Osteocyte (in vitro differentiated cells): Measurements from ENCODE around the gene STARD3. TPM values are rescaled to one million over a fixed set of nuclear protein-coding genes. Genes with fewer than 3 reads are reported as not detected.
"Not testable (repeated sequence)": the region's sequence is repeated elsewhere in the genome, so short reads cannot be mapped to it uniquely, and the experiment has no call there.

Source experiments
- DNase-seq: peaks from one replicate; pipeline ENCODE4 v3.0.0; 2021; ENCODE audit warnings: mixed read lengths; ENCODE audit not compliant: unreplicated experiment; ENCODE audit errors: extremely low spot score
- H3K27ac Mint-ChIP-seq: one replicate; pipeline ENCODE4 v1.8.0; 2021; ENCODE audit warnings: mild to moderate bottlenecking, mixed read lengths; ENCODE audit not compliant: unreplicated experiment
- H3K27me3 Mint-ChIP-seq: one replicate; pipeline ENCODE4 v1.8.0; 2021; ENCODE audit warnings: mixed read lengths; ENCODE audit not compliant: unreplicated experiment
- H3K36me3 Mint-ChIP-seq: one replicate; pipeline ENCODE4 v1.8.0; 2021; ENCODE audit warnings: mixed read lengths; ENCODE audit not compliant: unreplicated experiment
- H3K4me1 Mint-ChIP-seq: one replicate; pipeline ENCODE4 v1.8.0; 2021; ENCODE audit warnings: mixed read lengths; ENCODE audit not compliant: unreplicated experiment
- H3K4me3 Mint-ChIP-seq: one replicate; pipeline ENCODE4 v1.8.0; 2021; ENCODE audit warnings: mild to moderate bottlenecking, moderate library complexity, mixed read lengths; ENCODE audit not compliant: unreplicated experiment
- H3K9me3 Mint-ChIP-seq: one replicate; pipeline ENCODE4 v1.8.0; 2021; ENCODE audit warnings: mixed read lengths; ENCODE audit not compliant: unreplicated experiment
- CTCF ChIP-seq: fragments of 200-600 bp; sonication (generic); IDR thresholded peaks from 2 replicates; pipeline ENCODE4 v1.5.0; 2021; ENCODE audit warnings: antibody characterized with exemption, mild to moderate bottlenecking, moderate library complexity
- total RNA-seq: library from RNA; stranded (reverse); gene quantifications from 2 replicates; pipeline ENCODE4 v1.2.1, GENCODE V29; 2021

Gene STARD3
- total RNA-seq, 1 donor from 2014 or later: 68.9 TPM

DNA sequence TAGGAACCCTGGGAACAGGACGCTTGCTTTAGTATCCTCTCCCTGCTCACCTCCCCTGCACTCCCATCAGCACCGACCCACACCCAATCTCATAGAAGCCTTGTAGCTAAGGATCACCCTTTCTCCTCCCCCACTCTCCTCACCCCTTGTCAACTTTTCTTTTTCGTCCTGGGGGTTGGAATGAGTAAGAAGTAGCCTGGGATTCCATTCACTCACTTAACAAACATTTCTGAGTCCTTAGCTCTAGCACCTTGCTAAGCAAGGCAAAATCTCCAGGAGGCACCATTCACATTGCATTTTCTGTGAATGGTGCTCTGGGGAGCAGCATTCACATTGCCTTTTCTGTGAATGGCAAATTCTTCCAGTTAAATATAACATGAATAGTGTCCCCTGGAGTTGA lies 52.0 kb downstream of the STARD3 start:
- Mint-ChIP-seq H3K27ac (no peak overlapping the region), H3K9me3 (no peaks in the 10 kb centered on the region), H3K4me3 (peak overlapping the region; percentile 97), H3K36me3 (peaks cover 5% of the 10 kb centered on the region), H3K27me3 (no peaks in the 10 kb centered on the region), H3K4me1 (peaks cover 21% of the 10 kb centered on the region)
- no peak for DNase-seq
- TF ChIP-seq CTCF: no peak

DNA sequence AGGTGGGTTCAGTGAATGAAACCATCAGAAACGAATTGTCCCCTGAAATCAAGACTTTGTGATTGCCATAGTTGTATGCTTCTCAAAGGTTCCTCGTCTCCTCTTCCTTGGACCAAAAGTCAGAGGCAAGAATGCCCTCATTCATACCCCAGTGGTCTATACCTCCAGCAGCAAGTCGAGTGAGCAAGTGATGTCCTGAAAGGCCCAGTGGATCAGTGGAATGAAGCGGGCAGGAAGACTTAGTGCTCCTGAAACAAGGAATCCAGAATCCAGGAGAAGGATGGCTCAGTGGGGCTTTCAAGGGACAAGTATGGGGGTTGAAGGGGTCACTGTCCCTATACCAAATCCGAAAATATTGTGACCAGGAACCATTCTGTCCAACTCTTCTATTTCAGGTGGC lies 57.6 kb downstream of the STARD3 start:
- peaks cover 9% of the 10 kb centered on the region for H3K4me1 Mint-ChIP-seq
- no peaks in the 10 kb centered on the region for H3K9me3 Mint-ChIP-seq
- no peak for TF ChIP-seq CTCF
- no peak overlapping the region for H3K4me3 Mint-ChIP-seq
- no peaks in the 10 kb centered on the region for H3K36me3 Mint-ChIP-seq
- H3K27ac Mint-ChIP-seq: no peak overlapping the region
- no peak for DNase-seq
- H3K27me3 Mint-ChIP-seq: no peaks in the 10 kb centered on the region

GRCh38 chr17:39695089-39695474 lies 58.1 kb downstream of the STARD3 start:
- DNase-seq: no peak
- H3K9me3 Mint-ChIP-seq: no peaks in the 10 kb centered on the region
- no peak for TF ChIP-seq CTCF
- no peaks in the 10 kb centered on the region for H3K36me3 Mint-ChIP-seq
- no peaks in the 10 kb centered on the region for H3K27me3 Mint-ChIP-seq
- no peak overlapping the region for H3K27ac Mint-ChIP-seq
- no peak overlapping the region for H3K4me3 Mint-ChIP-seq
- H3K4me1 Mint-ChIP-seq: peaks cover 11% of the 10 kb centered on the region

GRCh38 chr17:39696731-39697130 lies 59.8 kb downstream of the STARD3 start:
- TF ChIP-seq CTCF: no peak
- Mint-ChIP-seq H3K36me3 (no peaks in the 10 kb centered on the region), H3K27ac (no peak overlapping the region), H3K4me3 (no peak overlapping the region), H3K9me3 (no peaks in the 10 kb centered on the region), H3K27me3 (no peaks in the 10 kb centered on the region), H3K4me1 (peaks cover 22% of the 10 kb centered on the region)
- DNase-seq: no peak

DNA sequence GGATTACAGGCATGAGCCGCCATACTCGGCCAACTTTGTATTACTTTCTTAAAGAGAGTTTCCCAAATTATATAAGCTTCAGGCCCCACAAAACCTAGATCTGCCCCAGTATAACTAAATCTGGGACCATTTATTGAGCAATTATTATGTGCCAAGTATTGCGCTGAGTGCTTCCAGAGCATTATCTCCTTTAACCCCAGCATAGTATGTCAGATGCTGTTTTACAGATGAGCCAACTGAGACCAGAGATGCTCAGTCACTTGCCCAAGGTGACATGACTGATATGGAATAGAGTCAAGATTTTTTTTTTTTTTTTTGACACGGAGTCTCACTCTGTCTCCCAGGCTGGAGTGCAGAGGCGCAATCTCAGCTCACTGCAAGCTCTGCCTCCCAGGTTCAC lies 61.0 kb downstream of the STARD3 start:
- no peaks in the 10 kb centered on the region for H3K27me3 Mint-ChIP-seq
- no peak overlapping the region for H3K4me3 Mint-ChIP-seq
- no peaks in the 10 kb centered on the region for H3K36me3 Mint-ChIP-seq
- no peak overlapping the region for H3K27ac Mint-ChIP-seq
- TF ChIP-seq CTCF: no peak
- H3K4me1 Mint-ChIP-seq: peaks cover 27% of the 10 kb centered on the region
- DNase-seq: no peak
- H3K9me3 Mint-ChIP-seq: no peaks in the 10 kb centered on the region

GRCh38 chr17:39699157-39699817 lies 62.3 kb downstream of the STARD3 start:
- not testable (repeated sequence) for DNase-seq, H3K9me3 Mint-ChIP-seq, H3K27me3 Mint-ChIP-seq, H3K36me3 Mint-ChIP-seq
- Mint-ChIP-seq H3K4me3 (peak overlapping the region; percentile 90), H3K27ac (peak overlapping the region; percentile 86), H3K4me1 (peaks cover 27% of the 10 kb centered on the region)
